GM21515 (cell line): Measurements from ENCODE around the gene TSSK2.
A peak's percentile ranks its signal among the peaks of the same experiment; 100 is the strongest.

Experiments used
- ATAC-seq: cut with Tn5 transposase; IDR thresholded peaks from one replicate; pipeline ENCODE4 v1.9.1; 2021; ENCODE audit not compliant: unreplicated experiment

Gene TSSK2

DNA sequence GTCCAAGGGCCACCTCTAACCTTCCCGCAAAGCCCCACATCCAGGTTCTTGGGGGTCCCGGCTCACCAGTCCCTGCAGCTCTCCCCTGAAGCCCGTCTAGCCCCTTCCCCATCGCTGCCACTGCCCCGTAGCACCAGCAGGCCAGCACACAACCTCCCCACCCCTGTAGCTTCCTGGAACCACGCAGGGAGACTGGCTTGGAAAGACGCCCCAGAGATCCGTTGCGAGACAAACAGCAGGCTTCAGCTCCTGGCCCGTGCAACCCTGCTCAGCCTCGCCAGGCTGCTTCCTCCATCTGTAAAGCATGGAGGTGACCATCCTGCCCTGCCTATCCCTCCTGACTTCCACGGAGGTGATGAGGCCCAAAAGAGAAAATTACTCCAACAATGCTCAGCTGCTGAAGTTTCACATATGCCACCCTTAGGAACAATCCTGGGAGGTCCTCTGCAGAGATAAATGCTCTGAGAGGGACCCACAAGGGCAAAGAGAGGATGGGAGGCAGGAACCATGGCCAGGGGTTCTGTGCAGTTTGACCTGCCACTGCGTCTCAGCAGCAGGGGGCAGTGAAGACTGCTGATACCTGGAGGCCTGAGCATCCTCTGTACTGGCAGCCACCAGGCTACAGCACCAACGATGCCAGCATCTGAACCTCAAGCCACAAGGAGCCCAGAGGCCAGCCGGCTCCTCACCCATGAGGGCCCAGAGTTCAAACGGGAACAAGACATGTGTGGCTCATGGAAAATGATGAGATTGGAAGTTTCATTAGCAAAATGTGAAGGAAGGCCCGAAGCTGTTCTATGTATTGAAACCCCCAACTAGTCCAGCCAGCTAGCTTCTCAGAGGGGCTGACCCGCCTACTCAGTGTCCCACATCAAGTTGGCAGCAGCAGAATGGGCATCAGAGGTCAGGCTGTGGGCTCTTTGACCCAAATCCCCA lies 25.0 kb upstream of the TSSK2 start:
- ATAC-seq: no peak

DNA sequence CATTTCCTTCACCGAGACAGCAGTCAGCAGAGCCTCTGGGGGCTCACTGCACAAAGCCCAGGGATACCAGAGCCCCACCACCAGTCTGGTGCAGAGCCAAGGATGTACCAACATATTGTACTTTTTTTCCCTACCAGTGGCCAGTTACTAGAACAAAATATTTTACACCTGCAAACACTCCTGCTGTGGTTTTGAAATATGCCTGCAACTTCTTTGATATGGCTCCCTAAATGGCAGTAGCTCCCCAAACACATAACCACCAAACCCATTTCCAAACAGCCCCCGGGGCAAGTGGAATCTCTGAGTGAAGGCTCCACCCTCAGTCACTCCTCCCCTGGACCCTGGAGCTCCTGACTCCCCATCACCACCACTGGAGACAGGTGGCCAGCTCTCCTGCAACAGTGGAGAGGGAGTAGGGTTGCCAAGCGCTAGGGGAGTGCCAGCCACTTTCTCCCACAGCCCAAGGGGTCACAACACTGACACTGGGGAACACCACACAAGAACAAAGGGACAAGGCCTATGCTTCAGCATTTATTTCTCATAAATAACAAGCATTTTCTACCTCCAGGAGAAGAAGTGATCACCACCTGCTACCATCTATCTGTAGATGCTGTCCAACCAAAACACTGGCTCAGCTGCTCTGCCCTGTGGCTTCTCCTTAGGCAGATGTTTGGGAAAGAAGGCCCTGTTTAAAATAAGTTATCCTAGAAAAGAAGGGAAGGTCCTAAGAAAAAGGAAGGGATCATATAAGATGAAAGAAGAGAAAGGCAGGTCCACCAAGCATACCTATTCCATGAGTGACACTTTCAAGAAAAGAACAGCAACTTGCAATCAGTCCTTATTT lies 24.0 kb upstream of the TSSK2 start:
- ATAC-seq: no peak

DNA sequence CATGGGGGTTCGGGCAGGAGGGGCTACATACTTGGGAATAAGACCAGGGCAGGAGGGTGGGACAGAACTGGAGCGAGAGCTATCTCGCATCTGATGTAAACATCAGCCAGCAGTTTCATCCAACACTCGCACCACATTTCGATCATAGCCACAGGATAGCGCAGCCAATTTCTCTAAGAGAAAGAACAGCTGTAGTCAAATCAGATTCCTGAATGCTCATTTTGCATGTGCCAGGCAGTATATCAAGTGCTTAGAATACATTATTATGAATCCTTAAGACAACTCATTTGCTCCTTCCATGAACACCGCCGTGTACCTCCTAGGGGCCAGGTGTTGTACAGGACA lies 23.4 kb upstream of the TSSK2 start:
- ATAC-seq: no peak

DNA sequence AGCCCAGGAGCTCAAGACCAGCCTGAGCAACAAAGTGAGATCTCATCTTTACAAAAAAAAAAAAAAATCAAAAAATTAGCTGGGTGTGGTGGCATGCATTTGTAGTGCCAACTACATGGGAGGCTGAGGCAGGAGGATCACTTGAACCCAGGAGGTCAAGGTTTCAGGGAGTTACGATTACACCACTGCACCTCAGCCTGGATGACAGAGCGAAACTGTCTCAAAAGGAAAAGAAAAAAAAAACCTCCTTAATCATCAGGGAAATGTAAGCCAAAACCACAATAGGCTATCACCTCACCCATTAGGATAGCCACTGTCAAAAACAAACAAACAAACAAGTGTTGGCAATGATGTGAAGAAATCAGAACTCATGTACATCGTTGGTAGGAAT lies 22.3 kb upstream of the TSSK2 start:
- no peak for ATAC-seq

GRCh38 chr22:19109198-19110063 lies 21.7 kb upstream of the TSSK2 start:
- ATAC-seq: peak; percentile 48

DNA sequence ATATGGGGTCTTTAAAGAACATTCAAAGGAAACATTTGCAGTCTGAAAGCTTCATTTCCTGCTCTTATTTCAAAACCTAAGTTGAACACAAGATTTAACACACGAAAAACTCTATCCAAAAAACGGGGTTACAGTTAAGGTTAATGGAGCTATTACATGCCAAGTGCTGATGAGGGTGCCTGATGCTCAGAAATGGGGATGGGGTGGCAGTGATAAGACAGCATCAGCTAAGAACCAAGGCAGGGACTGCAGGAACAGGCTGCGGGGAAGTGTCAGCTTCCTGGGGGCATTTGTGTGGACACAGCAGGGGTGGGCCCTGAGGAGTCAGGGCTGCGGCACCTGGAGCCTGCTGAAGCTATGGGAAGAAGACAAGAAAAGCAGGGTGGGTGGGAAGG lies 21.0 kb upstream of the TSSK2 start:
- no peak for ATAC-seq

DNA sequence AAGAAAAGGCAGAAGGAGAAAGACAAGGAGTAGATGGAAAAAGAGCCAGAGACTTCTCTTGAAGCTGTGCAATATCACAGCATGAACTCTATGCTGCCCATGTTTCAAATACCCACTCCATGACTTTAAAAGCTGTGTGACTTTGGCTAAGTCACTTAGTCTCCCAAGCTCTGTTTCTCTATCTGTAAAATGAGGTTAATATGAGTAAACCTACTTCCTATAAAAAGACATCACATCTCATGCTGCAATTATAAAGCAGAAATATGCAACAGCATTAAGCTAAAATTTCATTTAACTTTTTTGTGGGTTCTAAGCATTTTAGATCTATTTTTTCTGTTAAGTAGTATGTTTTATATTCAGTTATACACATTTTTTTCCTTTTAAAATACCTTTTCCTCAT lies 20.5 kb upstream of the TSSK2 start:
- no peak for ATAC-seq

GRCh38 chr22:19111140-19111539 lies 20.0 kb upstream of the TSSK2 start:
- ATAC-seq: no peak

GRCh38 chr22:19111584-19111983 lies 19.5 kb upstream of the TSSK2 start:
- ATAC-seq: no peak

DNA sequence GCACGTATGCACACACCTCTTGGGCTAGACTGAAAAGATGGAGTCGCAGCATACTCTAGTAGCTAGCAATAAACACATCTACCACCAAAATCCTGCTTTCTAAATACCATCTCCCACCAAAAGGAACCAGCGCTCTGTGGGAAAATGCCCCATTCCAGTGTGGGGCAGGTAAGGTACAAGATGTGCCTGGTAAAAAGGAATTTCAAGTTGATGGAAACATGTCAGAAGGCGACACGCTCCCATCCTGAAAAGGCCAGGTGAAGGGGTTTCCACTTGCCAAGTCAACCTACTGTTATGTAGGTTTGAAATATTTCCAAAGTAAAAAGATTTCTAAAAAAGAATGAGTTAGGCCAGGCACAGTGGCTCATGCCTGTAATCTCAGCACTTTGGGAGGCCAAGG lies 17.7 kb upstream of the TSSK2 start:
- no peak for ATAC-seq

DNA sequence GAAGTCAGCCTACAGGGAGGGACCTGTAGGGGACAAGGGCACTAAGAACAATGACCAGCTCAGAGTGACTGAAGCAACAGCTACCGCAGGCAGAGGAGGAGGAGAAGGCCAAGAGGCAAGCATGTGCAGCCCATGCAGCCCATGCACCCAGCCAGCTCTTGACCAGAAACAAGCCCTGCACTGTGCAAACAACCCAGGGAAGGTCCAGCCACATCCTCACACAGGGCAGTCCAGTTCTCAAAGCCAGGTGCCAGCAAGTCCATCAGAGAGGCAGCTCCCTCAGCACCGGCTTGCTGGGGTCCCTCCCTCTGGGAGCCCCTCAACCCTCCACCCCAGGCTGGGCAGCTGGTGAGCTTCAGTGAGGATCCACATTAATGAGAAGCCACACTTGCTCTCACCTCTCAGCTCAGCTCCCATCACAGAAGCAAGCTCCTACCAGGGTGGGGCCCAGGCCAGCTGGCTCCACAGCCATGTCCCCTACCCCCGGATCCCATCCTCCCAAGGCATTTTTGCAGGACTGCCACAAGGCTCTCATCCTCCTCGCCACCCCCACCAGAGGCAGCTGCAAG lies 16.0 kb upstream of the TSSK2 start:
- ATAC-seq: no peak

GRCh38 chr22:19115628-19116027 lies 15.5 kb upstream of the TSSK2 start:
- ATAC-seq: no peak

DNA sequence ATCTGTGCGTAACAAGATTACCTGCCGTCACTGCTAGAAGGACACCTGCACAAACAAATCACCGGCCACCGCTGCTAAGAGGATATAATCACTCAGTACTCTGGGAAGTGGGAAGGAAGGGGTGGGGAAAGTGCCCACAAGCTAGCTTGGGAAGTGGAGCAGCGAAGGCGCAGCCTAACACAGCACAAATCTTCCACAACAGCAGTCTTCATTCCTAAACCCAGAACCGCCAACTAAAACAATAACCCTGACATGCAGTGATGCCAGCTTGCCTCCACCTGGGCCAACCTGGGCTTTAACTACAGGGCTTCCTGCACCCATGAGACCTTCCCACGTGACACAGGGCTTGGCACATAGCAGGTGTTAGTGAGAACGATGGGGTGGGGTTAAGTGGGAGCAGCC lies 14.0 kb upstream of the TSSK2 start:
- no peak for ATAC-seq

DNA sequence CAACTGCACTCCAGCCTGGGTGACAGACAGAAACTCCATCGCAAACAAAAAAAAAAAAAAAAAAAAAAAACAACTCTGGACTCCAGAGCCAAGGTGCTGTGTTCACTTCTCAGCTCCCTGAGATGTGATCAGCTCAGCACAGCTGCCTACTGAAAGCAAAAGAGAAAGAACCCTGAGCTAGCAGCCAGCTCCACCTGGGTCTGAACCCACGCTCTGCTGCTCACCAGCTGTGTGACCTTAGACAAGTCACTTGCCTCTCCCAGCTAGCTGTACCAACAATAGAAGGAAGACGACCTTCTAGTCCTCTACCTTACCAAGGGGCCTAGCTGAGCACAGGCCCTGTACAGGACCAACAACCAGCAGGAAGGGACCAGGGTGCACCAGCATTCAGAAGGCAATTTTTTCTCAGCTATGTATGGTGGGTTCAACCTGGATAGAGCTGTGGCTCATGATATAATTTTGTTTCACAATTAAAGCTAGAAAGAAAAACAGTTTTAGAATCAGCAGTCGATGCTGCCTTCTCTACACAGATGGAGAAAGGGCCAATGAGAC lies 12.7 kb upstream of the TSSK2 start:
- peak; percentile 41 for ATAC-seq

DNA sequence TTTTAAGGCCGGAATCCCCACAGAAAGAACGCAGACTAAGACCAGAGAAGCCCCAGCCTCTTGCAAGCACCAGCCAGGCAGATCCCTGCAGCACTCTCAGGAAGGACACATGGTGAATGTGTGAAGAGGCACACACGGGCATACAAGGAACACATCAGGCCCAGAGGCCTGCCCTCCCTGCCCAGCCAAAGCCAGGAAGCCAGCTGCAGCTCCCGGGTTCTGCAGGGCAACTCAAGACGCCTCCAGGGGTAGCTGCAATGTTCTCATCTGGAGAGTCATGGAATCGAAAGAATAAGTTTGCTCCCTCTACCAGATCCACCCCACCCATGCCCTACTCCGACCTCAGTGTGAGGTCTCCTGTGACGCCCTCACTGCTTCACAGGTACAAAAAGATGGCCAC lies 11.2 kb upstream of the TSSK2 start:
- no peak for ATAC-seq

DNA sequence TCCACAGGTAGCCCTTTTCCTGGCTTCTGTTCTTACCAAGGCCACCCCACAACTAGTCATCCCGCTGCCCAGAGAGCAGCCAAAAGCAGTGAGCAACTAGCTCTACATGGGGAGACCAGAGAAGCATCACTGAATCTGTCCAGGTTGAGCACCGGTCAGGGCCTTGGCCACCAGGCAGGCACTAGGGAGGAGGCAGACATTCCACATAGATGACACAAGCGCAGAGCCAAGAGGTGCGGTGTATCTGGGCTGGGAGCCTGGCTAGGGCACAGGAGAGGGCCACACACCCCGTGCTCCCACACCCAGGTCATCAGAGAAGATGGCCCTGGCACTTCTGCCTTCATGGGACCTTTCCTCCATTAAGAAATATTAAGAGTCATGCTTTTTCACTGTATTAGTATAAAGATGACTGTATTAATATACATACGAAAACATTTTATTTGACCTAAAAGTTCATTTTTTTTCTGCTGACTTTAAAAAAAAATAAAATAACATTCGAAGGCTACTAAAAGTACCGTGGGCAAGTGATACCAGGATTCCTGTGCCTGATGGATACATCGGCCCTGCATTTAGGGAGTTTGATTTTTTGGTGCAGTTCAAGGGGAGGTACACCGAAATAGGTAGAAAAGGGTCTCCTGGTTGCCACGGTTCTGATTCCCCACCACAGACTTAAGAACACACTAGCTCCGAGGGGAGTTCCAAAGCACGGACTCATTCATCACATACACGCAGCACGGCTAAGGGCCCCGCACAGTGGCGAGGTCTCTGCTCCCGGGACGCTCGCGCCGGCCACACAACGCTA lies 10.1 kb upstream of the TSSK2 start:
- no peak for ATAC-seq

GRCh38 chr22:19121631-19122142 lies 9.4 kb upstream of the TSSK2 start:
- peak; percentile 12 for ATAC-seq

- peak; percentile 73 for ATAC-seq
Measured at GRCh38 chr22:19122143-19122751, 8.9 kb upstream of the TSSK2 start, which contains the start of gene DGCR2. Gene DGCR2, minus strand, starts transcription at chr22:19122412. Its CDS starts 206 bp downstream, at chr22:19122206.
